ENCODE results near the gene LAPTM5. TPM values are rescaled to one million over a fixed set of nuclear protein-coding genes. Genes with fewer than 3 reads are reported as not detected.
"Not testable (repeated sequence)": the region's sequence is repeated elsewhere in the genome, so short reads cannot be mapped to it uniquely, and the experiment has no call there.

LAPTM5 gene
- total and polyA plus RNA-seq, 10 of the 15 experiments (the other 5 are each of a cell fraction or from before 2014, with no cell fraction given): 24.1 to 1,034 (median 687) TPM

GRCh38 chr1:30768159-30768829, 10.7 kb upstream of the LAPTM5 start:
- ChIA-PET RAD21 (ENCODE audit: unreplicated experiment) (interaction anchor here (0.9 to 2.2 kb wide), 8 partner anchors 9 to 50 kb away, joined by 3 to 11 read pairs (median 3); no protein-coding TSS in a partner anchor), SMC1A (ENCODE audit: uncharacterized antibody, unreplicated experiment) (interaction anchor here (1.0 to 1.9 kb wide), 6 partner anchors 10 to 50 kb away, joined by 3 to 9 read pairs (median 6); partner anchors contain the start of gene LAPTM5), CTCF (interaction anchor here (0.7 to 2.7 kb wide), 10 partner anchors 8 to 49 kb away, joined by 3 to 18 read pairs (median 6); no protein-coding TSS in a partner anchor), POLR2A (interaction anchor here (1.2 to 20.6 kb wide), 3 partner anchors 10 to 50 kb away, joined by 4 to 741 read pairs (median 8); no protein-coding TSS in a partner anchor)
- ATAC-seq (no peak), DNase-seq (ENCODE audit: low read depth, low spot score) (no peak), FAIRE-seq (no peak)
- Histone ChIP-seq H3K27me3 (replicated peaks in 1 of 2; ENCODE audit: control insufficient read depth in 2 of 2, insufficient read depth in 2 of 2, low read length in 1 of 2) (no peaks in the 10 kb centered on the region), H3K36me3 (ENCODE audit: control insufficient read depth in 2 of 2, insufficient read depth in 2 of 2, low read length in 1 of 2) (no peaks in the 10 kb centered on the region), H3K79me2 (ENCODE audit: control insufficient read depth, insufficient read depth, low read length) (peaks cover 10% of the 10 kb centered on the region), H3K4me2 (ENCODE audit: control insufficient read depth, insufficient read depth) (no peak overlapping the region), H2AFZ (ENCODE audit: control insufficient read depth, low read depth, low read length) (no peak overlapping the region), H3K4me3 (no peak overlapping the region), H3K4me1 (ENCODE audit: control insufficient read depth, insufficient read depth, low read length) (peaks cover 44% of the 10 kb centered on the region), H3K27ac (ENCODE audit: control insufficient read depth, insufficient read depth) (no peak overlapping the region; the same call in 1 of the 2 replicates), H4K20me1 (ENCODE audit: control insufficient read depth, insufficient read depth) (no peaks in the 10 kb centered on the region), H3K9ac (ENCODE audit: control insufficient read depth, insufficient read depth, low read length) (no peak overlapping the region), H3K9me3 (replicated peaks; ENCODE audit: control insufficient read depth, insufficient read depth, low read length) (no peaks in the 10 kb centered on the region)
- WGBS (ENCODE audit: insufficient coverage, insufficient replicate concordance, low lambda C conversion rate, missing lambda C conversion rate): 81% methylated on average over 9 of the region's 9 CpGs
- TF ChIP-seq PAX8 (IDR thresholded peaks at IDR 0.05) (no peak), GATAD2B (conservative IDR thresholded peaks at IDR 0.05; ENCODE audit: low read depth) (no peak), MEF2B (IDR thresholded peaks at IDR 0.05; ENCODE audit: partially characterized antibody, poor library complexity, severe bottlenecking) (no peak), TBL1XR1 (IDR thresholded peaks at IDR 0.05; ENCODE audit: low read depth, low read length) (no peak)
- intact Hi-C loops (cut with micrococcal nuclease; ENCODE audit: unreplicated experiment) (no loop called here), in situ Hi-C loops (cut with MboI) (no loop called here)
- BruUV-seq (replicated peaks): no TSS peak

GRCh38 chr1:30766948-30767347, 9.4 kb upstream of the LAPTM5 start:
- TF ChIP-seq ZNF217 (IDR thresholded peaks at IDR 0.05): 0 out of 2 replicates have a peak, but pooled peaks have one; percentile 44
- H3K4me2 ChIP-seq (ENCODE audit: control insufficient read depth, insufficient read depth); H2AFZ ChIP-seq (ENCODE audit: control insufficient read depth, low read depth, low read length); FAIRE-seq; H3K27ac ChIP-seq (ENCODE audit: control insufficient read depth, insufficient read depth); H4K20me1 ChIP-seq (ENCODE audit: control insufficient read depth, insufficient read depth); H3K36me3 ChIP-seq (ENCODE audit: control insufficient read depth in 2 of 2, insufficient read depth in 2 of 2, low read length in 1 of 2); H3K9me3 ChIP-seq (replicated peaks; ENCODE audit: control insufficient read depth, insufficient read depth, low read length); BruUV-seq (replicated peaks); ATAC-seq; DNase-seq (ENCODE audit: low read depth, low spot score); H3K4me3 ChIP-seq; in situ Hi-C loops (cut with MboI); H3K27me3 ChIP-seq (replicated peaks in 1 of 2; ENCODE audit: control insufficient read depth in 2 of 2, insufficient read depth in 2 of 2, low read length in 1 of 2); H3K9ac ChIP-seq (ENCODE audit: control insufficient read depth, insufficient read depth, low read length); intact Hi-C loops (cut with micrococcal nuclease; ENCODE audit: unreplicated experiment): not testable (repeated sequence)
- POLR2A ChIA-PET: interaction anchor here (1.4 to 20.6 kb wide), 2 partner anchors 9 to 21 kb away, joined by 6 to 741 read pairs; partner anchors contain the start of gene LAPTM5
- CTCF ChIA-PET: interaction anchor here (1.0 to 7.0 kb wide), 7 partner anchors 9 to 48 kb away, joined by 3 to 47 read pairs (median 18); no protein-coding TSS in a partner anchor
- SMC1A ChIA-PET (ENCODE audit: uncharacterized antibody, unreplicated experiment): interaction anchor here (1.4 to 16.4 kb wide), 4 partner anchors 12 to 48 kb away, joined by 4 to 440 read pairs (median 12); no protein-coding TSS in a partner anchor
- peaks cover 57% of the 10 kb centered on the region for H3K4me1 ChIP-seq (ENCODE audit: control insufficient read depth, insufficient read depth, low read length)
- 89% methylated on average over 8 of the region's 8 CpGs for WGBS (ENCODE audit: insufficient coverage, insufficient replicate concordance, low lambda C conversion rate, missing lambda C conversion rate)
- H3K79me2 ChIP-seq (ENCODE audit: control insufficient read depth, insufficient read depth, low read length): peaks cover 16% of the 10 kb centered on the region
- RAD21 ChIA-PET (ENCODE audit: unreplicated experiment): interaction anchor here (1.9 to 17.1 kb wide), 4 partner anchors 12 to 48 kb away, joined by 5 to 462 read pairs (median 104); no protein-coding TSS in a partner anchor

Data from GM12878 (cell line).